Activated CD4-positive, alpha-beta T cell treated with anti-CD3 and anti-CD28 coated beads for 4 hours (primary cell): ENCODE measurements around the gene TIMM17B.
A peak's percentile ranks its signal among the peaks of the same experiment; 100 is the strongest.
"Not testable (repeated sequence)": the region's sequence is repeated elsewhere in the genome, so short reads cannot be mapped to it uniquely, and the experiment has no call there.

Experiments used
- DNase-seq, 2 donors: peaks; one replicate each; pipeline ENCODE4 v3.0.0-alpha.2; 2020

The TIMM17B gene

GRCh38 chrX:48893556-48894348 is 3.8 kb downstream of the TIMM17B start:
- DNase-seq: no peak

- no peak for DNase-seq
These were observed 4.7 kb downstream of the TIMM17B start for GRCh38 chrX:48892896-48893295.

GRCh38 chrX:48891402-48892288 is 5.9 kb downstream of the TIMM17B start:
- peak; percentile 70 to 72 for DNase-seq

- no peak for DNase-seq
These were observed 6.6 kb downstream of the TIMM17B start for GRCh38 chrX:48890934-48891401.

- DNase-seq: no peak
These were observed 7.2 kb downstream of the TIMM17B start for GRCh38 chrX:48890296-48890925.

GRCh38 chrX:48886586-48886985 is 11.0 kb downstream of the TIMM17B start:
- DNase-seq: not testable (repeated sequence)

- DNase-seq: no peak
These were observed 13.8 kb downstream of the TIMM17B start for GRCh38 chrX:48883729-48884128.

- not testable (repeated sequence) for DNase-seq
These were observed 20.6 kb downstream of the TIMM17B start for GRCh38 chrX:48876944-48877343.

- not testable (repeated sequence) for DNase-seq
These were observed 25.6 kb downstream of the TIMM17B start for GRCh38 chrX:48872017-48872416.

- DNase-seq: no peak
These were observed 33.4 kb downstream of the TIMM17B start for GRCh38 chrX:48864210-48864609.

- DNase-seq: no peak
These were observed 42.7 kb downstream of the TIMM17B start for GRCh38 chrX:48854898-48855297.

- not testable (repeated sequence) for DNase-seq
These were observed 43.3 kb downstream of the TIMM17B start for GRCh38 chrX:48854121-48854804.

- DNase-seq: not testable (repeated sequence)
These were observed 44.1 kb downstream of the TIMM17B start for GRCh38 chrX:48853494-48853893.

GRCh38 chrX:48852857-48853256 is 44.7 kb downstream of the TIMM17B start:
- no peak for DNase-seq

- DNase-seq: no peak
These were observed 48.7 kb downstream of the TIMM17B start for GRCh38 chrX:48848847-48849246.
